Prostate gland (tissue), 2 donors: ENCODE data around the gene SPRR2E.

Experiments
- POLR2A ChIP-seq: fragments of 450-650 bp; IDR thresholded peaks from one replicate; pipeline ENCODE4 v1.6.1; 2016; ENCODE audit warnings: antibody characterized with exemption, mild to moderate bottlenecking
- TF ChIP-seq, protein P1 (sequence below), 4 experiments: fragments of 200-600 bp in 2 of 4; fragments of 450-650 bp in 2 of 4; sonication (generic) in 2 of 4; IDR thresholded peaks; 1 replicate in 3 of 4; 2 replicates in 1 of 4; pipeline ENCODE4 v1.5.1; 2016 to 2019; ENCODE audit warnings: antibody characterized with exemption in 4 of 4, mild to moderate bottlenecking in 2 of 4, moderate library complexity in 2 of 4

DNA sequence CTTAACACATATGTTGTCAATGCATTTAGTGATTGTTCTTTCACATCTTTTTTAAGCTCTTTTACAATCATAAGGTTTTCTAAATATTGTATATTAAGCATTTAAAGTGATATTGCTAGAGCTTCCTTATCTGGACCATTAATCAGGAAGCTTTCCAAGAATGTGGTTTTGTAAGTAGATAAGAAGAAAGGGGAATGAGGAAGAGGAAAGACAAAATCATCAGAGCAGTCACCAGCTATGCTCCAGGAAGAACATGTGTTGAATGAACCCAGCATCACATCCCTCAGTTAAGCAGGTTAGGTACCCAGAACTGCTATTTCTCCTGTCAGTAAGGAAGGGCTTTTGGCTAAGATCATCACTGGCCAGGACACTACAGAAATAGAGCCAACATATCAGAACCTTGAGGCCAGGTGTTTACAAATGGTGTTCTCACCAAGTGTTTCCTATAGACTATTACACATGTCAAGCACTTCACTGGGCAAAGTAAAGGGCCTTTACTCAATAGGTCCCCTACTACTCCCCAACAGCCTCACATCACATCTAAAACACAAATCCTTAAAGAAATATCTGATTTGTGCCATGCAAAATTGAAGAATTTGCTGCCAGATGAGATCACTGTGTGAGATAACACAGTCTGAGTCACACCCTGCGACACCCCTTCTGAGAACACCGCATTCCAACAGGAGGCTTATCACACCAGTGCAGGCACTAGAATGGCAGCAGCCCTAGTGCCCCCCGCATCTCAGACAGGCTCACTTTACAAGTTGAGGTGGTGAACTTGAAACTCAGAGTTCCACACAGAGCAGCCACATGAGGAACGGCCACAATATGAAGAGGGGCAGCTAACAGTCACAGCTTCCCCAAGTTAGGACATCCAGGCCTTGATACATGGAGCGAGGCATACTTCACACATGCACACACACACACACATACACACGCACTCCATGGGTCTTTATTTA lies 35.2 kb downstream of the SPRR2E start:
- no peak for TF ChIP-seq POLR2A
- TF ChIP-seq, protein P1, sequence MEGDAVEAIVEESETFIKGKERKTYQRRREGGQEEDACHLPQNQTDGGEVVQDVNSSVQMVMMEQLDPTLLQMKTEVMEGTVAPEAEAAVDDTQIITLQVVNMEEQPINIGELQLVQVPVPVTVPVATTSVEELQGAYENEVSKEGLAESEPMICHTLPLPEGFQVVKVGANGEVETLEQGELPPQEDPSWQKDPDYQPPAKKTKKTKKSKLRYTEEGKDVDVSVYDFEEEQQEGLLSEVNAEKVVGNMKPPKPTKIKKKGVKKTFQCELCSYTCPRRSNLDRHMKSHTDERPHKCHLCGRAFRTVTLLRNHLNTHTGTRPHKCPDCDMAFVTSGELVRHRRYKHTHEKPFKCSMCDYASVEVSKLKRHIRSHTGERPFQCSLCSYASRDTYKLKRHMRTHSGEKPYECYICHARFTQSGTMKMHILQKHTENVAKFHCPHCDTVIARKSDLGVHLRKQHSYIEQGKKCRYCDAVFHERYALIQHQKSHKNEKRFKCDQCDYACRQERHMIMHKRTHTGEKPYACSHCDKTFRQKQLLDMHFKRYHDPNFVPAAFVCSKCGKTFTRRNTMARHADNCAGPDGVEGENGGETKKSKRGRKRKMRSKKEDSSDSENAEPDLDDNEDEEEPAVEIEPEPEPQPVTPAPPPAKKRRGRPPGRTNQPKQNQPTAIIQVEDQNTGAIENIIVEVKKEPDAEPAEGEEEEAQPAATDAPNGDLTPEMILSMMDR (IDR thresholded peaks at IDR 0.05) = no peak
